EL (cell line): Measurements from ENCODE around the gene SPATA33.
"Not testable (repeated sequence)": the region's sequence is repeated elsewhere in the genome, so short reads cannot be mapped to it uniquely, and the experiment has no call there.

ENCODE experiments used
- DNase-seq: peaks from one replicate; pipeline ENCODE4 v3.0.0-alpha.2; 2016

Gene SPATA33

DNA sequence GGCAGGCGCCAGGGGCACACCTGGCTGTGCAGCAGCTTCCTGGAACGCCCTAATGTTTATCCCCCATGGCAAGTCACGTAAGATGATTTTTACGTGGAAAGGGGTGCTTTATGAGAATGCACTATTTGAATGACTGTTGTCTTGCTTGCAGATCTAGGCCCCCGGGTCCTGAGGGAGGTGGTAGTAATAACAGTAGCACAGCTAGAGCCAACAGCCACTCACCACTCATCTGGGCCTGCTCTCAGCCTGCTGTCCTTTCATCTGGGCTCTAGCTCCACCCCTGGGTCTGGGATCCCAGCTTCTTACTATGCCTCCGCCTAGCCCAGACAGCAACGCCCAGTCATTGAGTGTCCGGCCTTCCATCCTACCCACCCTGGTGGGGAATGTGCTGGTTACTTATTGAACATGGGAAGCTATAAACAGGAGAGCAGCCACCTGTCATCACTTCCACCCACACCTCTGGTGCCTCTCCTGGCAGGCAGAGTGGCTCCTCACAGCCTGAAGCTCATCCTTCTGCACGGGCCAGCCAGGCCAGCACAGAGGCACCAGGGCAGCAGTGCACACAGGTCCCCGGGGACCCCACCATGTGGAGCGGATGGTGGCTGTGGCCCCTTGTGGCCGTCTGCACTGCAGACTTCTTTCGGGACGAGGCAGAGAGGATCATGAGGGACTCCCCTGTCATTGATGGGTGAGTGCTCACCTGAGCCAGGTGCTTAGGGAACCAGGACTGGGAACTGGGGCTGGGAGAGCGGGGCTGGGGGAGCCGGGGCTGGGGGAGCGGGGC lies 27.6 kb upstream of the SPATA33 start:
- DNase-seq, result no peak

DNA sequence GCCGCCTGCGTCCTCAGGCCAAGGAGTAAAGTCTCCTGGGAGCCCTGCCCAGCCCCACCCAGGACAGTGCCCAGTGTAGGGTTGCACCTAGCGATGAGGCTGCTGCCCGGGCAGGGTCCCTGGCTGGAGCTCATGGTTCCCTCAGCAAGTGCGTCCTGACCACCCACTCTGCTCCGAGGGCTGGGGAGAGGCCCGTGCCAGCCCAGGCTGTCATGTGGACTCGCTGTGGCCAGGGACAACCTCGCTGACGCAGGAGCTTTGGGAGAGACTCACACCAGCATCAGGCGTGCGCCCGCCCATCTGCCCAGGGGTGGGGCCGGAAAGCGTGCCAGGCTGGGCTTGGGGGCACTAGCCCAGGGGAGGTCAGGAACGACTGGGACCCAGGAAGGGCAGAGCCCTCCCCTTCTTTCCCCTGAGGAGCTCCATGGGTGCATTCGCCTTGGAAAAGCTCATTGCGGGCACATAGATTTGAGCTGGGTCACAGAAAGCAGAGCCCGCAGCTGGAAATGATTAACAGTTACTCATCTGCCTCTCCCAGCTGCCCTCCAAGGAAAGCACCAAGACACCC lies 24.5 kb upstream of the SPATA33 start:
- DNase-seq, result peak; percentile 95

DNA sequence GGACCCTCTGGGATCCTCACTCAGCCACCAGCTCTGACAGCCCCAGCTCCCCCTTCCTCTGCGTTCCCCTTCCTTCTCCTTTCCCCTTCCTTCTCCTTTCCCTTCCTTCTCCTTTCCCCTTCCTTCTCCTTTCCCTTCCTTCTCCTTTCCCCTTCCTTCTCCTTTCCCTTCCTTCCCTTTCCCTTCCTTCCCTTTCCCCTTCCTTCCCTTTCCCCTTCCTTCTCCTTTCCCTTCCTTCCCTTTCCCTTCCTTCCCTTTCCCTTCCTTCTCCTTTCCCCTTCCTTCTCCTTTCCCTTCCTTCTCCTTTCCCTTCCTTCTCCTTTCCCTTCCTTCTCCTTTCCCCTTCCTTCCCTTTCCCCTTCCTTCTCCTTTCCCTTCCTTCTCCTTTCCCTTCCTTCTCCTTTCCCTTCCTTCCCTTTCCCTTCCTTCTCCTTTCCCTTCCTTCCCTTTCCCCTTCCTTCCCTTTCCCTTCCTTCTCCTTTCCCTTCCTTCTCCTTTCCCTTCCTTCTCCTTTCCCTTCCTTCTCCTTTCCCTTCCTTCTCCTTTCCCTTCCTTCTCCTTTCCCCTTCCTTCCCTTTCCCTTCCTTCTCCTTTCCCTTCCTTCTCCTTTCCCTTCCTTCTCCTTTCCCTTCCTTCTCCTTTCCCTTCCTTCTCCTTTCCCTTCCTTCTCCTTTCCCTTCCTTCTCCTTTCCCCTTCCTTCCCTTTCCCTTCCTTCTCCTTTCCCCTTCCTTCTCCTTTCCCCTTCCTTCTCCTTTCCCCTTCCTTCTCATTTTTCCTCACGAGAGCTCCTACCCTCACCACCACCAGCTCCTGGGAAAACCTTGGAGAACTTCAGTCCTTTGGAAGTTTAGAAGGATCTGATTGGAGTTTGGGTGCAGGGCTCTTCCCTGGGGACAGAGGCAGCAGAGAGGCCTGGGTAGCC lies 22.9 kb upstream of the SPATA33 start:
- DNase-seq, result not testable (repeated sequence)

DNA sequence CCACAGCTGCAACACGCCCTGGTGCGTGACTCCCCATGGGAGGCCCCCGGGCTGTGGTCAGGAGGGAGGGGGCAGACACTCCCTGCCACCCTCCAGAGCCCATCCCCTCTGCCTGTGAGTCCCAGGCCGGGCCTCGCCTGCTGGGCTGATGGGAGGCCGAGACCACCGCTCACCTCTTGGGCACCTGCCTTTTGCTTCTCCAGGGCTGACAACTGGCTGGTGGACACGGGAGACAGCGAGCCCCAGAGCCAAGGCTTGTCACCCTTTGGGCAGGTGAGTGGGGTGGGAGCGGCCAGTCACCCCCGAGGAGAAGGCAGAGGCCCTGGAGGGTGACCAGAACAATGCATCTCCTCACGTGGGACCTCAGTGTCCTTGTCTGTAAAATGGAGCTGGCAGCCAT lies 21.0 kb upstream of the SPATA33 start:
- no peak for DNase-seq

DNA sequence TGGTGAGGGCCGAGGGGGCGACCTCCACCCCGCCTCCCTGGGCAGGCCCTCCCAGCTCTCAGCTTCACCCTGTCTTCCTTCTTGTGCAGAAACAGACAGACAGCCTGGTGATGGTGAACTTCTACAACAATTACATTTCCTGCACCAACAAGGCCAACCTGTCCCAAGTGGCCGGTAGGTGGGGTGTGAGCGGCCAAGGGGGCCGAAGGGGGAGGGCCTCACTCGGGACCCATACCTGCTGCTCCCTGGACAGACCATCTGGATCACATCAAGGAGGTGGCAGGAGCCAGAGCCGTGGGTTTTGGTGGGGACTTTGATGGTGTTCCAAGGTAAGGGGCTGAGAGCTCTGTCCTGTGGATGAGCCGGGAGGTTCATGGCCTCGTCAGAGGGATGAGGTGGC lies 20.3 kb upstream of the SPATA33 start:
- DNase-seq, result no peak

DNA sequence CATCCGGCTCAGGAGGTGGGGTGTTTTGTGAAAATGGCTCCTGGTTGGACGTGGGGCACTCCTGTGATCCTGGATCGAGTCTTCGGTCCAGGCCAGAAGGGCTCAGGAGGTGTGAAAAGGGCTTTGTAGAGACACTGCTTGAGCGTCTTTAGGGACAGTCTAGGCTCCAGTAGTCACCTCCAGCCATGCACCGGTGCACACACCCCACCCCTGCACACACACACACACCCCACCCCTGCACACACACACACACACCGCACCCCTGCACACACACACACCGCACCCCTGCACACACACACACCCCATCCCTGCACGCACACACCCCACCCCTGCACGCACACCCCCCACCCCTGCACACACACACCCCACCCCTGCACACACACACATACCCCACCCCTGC lies 19.2 kb upstream of the SPATA33 start:
- DNase-seq, result no peak

DNA sequence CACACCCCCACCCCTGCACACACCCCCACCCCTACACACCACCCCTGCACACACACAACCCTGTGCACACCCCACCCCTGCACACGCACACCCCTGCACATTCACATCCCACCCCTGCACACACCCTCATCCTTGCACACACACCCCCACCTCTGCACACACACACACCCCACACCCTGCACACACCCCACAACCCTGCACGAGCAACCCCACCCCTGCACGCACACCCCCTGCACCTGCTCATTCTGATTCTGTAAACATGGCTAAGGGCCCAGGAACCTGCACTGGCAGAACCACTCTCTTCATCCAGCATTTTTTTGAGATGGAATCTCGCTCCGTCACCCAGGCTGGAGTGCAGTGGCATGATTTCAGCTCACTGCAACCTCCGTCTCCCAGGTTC lies 18.3 kb upstream of the SPATA33 start:
- no peak for DNase-seq

DNA sequence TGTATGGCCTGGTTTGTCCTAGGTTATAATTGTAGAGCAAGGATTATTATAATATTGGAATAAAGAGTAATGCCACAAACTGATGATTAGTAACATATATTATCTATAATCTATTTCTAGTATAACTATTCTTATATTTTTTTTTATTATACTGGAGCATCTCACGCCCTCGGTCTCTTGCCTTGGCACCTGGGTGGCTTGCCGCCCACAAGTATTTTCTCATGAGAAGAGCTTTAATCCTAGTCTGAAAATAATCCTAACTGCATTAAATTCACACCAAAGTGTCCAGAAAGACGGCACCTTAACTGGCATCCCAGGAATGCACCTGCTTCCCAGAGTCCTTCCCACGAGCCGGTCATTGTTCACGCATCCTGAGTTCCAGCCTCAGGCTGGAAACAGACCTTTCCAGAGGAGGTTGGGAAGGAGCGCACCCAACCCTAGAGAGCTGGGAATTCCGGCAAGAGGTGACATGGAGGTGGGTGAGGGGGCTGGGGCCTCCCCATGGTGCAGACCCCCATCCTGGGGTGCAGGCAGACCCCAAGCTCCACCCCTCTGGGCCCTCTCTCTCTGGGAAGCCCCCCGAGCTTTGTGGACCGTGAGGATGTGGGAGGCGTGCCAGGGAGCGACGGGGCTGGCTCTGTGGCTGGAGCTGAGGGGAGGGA lies 16.0 kb upstream of the SPATA33 start:
- no peak for DNase-seq

DNA sequence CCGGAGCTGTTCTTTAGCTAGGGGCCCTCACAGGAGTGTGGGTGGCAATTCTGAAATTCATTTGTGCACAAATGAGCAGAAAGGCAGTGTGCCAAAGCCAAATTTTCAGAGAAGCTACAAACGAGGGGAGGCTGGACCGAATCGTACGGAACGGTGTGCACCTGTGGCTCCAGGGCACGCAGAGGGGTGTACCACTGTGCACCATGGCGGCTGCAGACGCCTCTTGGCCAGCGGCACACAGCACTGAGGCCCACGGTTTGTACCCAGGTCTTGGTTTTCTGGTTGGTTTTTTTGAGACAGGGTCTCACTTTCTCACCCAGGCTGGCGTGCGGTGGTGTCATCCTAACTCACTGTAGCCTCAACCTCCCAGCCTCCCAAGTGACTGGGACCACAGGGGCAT lies 15.1 kb upstream of the SPATA33 start:
- DNase-seq, result no peak

DNA sequence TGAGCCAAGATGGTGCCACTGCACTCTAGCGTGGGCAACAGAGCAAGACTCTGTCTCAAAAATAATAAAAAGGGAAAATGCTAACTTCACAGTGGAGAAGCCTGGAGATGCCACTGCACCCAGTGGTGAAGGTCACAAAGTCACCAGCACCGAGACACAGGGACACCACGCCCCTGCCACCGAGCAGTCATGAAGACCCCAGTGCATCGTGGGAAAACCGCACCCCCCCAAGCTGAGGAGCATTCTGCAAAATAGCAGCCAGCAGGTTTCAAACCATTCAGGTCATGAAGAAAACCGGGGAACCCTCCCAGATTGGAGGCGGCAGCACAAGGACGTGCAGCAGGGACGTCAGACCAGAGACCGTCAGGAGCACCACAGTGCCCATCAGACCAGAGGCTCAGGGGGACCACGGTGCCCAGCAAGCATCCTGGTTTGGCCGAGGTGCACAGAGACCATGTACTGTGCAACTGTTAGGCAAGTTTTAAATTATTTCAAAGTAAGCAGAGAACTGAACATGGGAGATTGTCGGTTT lies 13.8 kb upstream of the SPATA33 start:
- no peak for DNase-seq

DNA sequence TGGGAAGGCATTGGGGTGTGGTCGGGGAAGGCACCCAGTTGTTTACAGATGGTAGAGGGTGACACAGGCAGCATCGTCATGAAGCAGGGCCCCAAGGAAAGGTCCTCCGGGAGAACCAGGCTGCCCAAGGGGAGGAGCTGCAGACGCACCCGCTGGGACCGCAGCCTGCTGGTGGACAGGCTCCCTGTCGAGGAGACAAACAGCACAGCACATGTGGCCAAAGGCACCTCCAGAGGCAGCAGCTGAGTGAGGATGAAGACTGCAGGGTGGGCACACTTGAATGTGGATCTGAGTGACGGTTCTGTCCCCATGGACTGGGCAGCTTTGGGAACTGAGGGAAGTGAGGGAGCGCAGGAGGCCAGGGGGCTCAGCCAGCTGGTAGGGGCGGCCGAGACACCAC lies 12.5 kb upstream of the SPATA33 start:
- no peak for DNase-seq

DNA sequence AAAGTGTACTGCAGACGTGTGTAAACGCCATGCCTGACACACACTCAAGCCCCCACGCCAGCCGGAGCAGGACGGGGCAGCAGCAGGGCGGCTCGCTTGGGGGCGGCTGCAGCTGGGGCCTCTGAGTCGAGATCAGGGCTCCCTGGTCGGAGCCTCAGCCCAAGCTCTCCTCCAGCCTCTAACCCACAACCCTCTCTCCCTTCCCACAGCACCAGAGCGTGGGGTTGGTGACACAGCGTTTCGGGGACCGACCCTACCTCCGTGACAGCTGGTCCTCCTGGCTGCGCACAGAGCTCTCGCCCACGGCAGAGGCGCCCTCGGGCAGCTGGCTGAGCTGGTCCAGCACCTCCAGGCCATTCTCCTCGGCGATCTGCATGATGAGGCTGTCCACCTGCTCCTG lies 11.4 kb upstream of the SPATA33 start:
- no peak for DNase-seq

DNA sequence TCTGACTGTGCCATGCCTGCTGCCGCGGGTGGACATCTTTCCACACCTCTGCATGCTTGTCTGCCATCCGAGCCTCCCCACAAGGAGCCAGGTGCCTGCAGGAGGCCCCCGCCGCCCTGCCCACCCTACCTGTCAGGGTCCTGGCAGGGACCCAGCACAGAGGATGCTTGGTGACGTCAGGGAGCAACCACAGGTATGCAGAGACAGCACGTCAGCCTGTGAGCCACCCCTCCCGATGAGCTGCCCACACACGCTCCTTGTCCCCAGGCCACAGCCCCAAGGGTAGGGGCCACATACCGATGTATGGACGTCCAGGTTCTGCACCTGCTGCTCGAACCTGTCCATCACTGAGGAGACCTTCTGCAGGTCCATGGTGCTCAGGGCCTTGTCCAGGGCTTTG lies 10.7 kb upstream of the SPATA33 start:
- no peak for DNase-seq

DNA sequence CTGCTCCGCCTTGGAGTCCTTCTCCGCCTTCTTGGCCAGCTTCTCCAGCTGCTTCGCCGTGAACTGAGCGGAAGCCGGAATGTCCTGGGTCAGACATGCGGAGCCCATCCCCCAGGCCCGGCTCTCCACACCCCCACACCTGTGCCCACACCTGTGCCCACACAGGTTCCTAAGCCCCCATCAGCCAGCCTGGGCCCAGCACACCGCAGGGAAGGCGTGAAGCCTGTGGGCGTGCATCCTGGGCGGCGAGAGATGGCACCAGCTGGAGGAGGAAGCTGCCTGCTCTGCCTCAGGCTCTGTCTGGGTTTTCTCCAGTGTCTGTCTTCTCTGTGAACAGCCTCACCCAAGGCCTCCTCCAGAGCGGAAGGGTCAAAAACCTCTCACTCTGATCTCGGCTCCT lies 6.1 kb upstream of the SPATA33 start:
- no peak for DNase-seq

DNA sequence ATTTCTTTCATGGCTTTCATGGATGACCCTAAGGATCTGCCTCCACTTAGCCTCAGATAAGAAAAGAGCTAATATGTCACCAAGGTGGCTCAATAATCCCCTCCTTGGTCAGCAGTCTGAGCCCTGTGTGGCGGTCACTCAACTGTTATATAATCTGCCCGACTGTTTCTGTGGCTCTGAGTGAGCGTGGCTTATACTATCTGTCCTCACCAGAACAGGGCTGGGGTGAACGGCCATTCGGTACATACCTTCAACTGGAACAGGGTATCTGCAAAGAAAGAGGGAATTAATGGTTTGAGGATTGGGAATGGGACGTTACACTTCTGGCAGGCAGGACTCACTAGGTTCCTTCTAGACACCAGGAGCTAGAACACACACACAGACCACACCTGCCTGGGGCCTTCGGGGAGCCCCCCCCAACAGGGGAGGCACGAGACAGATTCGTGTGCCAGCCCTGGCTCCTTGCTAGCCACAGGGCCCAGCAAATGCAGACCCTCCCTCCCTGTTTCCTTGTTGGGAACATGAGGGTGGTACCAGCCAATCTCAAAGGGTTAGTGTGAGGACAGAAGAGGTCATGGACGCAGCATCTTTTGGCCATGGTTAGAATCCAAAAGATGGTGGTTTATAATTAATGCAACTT lies 3.9 kb upstream of the SPATA33 start:
- DNase-seq, result no peak

DNA sequence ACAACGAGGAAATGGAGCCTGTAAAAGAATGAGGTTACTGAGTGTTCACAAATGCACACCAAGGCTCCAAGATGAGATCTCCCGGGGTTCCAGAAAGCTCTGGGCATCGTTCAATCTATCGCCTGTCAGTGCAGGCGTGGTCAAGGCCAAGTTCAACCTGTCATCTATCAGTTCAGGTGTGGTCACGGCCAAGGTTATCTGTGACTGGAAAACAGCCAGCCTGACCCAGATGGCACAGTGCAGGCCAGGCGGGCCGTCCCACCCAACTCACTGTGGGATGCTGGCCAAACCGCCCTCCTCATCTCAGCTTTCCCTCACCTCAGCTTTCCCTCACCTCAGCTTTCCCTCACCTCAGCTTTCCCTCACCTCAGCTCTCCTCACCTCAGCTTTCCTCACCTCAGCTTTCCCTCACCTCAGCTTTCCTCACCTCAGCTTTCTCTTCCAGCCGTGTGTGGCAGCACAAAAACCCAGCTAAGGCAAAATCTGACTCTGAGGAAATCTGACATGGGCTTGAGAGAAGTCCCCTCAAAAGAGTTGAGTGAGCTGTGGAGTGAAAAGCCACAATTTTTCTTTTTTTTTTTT lies 2.5 kb upstream of the SPATA33 start:
- no peak for DNase-seq

DNA sequence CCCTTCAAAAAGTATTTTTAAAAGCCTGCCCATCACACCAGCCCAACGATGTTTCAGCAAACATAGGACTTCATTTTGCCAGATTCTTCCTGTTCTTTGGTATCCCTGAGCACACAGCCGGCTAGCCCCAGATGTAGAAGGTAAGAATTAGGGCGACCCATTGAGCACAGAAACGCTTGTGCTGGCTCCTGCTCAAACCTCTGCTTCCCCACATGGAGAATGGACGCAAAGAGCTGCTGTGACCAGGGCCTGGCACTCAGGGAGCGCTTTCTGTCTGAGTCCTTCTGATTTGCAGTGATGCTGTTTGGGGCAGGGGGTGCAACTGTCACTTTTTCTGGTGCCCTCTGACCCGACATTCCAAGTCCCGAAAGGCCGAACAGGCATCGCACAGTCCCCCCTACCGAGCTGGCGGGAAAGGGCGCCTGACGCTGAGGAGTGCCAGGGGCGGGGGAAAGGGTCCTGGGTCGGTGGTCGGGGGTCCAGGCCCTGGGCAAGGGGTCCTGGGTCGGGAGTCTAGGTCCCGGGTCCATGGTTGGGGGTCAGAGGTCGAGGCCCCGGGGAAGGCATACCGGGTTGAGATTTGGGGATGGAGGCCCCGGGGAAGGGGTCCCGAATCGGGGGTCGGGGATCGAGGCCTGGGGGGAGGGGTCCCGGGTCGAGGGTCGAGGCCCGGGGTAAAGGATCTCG lies 1.1 kb upstream of the SPATA33 start:
- DNase-seq, result no peak

DNA sequence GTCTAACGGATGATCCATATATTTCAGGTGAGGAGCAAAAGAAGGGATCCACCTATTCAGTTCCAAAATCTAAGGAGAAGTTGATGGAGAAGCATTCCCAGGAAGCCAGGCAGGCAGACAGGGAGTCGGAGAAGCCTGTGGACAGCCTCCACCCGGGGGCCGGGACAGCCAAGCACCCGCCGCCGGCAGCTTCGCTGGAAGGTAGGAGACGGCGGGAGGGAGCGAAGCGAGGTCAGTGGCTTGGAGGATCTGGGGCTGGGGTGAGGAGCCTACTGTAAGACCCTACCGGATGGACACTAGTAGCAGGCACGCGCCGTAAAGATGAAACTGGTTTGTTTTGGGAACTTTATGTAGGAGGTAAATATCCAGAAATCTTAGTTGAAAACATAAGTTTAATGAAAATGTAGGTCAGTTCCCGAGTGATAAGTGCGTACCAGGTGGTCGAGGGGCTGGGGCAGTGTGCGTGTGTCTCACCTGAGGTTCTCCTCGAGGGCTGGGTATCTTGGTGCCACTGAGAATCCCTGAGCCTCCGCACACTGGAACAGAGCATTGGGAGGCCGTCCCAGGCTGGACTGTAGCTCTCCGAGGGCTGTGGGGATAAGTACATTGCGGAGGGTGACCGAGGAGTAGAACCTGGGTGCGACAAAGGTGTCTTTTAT lies 714 bp downstream of the SPATA33 start:
- peak; percentile 26 for DNase-seq

DNA sequence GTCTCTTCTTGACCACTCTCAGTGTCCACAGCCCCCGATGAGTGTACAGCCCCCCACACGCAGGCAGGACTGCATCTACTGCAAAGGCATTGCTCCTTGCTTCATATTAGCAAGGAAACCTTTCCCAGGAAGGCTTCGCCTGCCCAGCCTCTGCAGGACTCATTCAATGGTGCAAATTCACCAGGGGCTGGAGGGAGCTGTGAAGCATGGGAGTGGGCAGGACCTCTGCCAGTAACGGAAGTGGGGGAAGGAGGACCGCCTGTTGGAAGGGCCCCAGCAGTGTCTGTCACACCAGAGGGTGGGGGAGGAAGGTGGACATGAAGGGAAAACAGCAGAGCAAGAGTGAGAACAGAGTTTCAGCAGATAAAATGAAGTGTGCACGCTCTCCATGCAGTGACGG lies 2.5 kb downstream of the SPATA33 start:
- DNase-seq, result no peak

DNA sequence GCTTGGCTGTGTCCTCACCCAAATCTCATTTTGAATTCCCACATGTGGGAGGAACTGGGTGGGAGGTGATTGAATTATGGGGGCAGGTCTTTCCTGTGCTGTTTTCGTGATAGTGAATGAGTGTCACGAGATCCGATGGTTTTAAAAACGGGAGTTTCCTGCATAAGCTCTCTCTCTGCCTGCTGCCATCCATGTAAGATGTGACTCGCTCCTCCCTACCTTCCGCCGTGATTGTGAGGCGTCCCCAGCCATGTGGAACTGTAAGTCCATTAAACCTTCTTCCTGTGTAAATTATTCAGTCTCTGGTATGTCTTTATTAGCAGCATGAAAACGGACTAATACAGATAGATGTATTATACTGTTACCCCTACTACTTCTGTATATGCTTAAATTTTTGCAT lies 3.6 kb downstream of the SPATA33 start:
- DNase-seq, result no peak

DNA sequence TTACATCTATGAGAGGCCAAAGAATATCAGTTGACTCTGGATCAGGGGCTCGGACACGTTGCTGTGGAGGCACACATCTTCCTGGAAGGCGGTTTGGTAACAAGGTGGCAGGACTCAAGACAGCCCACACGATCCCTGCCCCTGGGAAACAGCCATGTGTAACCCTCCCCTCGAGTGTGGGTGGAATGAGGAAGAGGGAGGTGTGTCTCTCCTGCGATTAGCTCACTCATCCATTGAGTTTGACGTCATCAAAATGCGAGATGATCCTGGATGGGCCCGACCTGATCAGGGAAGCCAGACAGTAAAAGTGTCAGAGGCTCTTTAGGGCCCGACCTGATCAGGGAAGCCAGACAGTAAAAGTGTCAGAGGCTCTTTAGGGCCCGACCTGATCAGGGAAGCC lies 6.6 kb downstream of the SPATA33 start:
- DNase-seq, result not testable (repeated sequence)
